ENCODE data around the gene MYRIP. TPM values are rescaled to one million over a fixed set of nuclear protein-coding genes. Genes with fewer than 3 reads are reported as not detected.

MYRIP gene
- total RNA-seq, 1 experiment from 2014 or later, result 1.6 TPM

DNA sequence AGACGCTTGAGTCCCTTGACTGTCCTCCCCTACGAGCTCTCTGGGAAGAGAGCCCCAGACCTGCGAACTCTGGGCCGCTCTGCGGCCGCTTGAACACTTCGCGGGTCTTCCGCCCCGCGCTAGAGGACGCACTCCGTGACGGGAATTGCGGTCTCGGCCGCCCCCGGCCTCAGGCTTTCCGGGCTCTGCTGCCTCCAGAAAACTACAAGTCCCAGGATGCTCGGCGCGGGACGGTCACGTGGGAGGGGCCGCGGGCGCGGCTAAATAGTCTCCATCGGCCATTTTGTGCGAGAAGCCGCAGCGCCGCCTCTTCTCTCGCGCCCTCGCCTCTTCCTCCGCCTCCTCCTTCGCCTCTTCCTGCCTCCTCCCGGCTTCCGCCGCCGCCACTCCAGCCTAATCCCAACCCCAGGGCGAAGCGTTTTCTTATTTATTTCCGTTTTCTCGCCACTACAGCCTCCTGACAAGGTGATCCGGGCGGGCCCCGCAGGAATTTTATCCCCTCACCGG, 500.1 kb downstream of the MYRIP start, which contains the start of gene EIF1B (continued):
- TF ChIP-seq, protein P1, sequence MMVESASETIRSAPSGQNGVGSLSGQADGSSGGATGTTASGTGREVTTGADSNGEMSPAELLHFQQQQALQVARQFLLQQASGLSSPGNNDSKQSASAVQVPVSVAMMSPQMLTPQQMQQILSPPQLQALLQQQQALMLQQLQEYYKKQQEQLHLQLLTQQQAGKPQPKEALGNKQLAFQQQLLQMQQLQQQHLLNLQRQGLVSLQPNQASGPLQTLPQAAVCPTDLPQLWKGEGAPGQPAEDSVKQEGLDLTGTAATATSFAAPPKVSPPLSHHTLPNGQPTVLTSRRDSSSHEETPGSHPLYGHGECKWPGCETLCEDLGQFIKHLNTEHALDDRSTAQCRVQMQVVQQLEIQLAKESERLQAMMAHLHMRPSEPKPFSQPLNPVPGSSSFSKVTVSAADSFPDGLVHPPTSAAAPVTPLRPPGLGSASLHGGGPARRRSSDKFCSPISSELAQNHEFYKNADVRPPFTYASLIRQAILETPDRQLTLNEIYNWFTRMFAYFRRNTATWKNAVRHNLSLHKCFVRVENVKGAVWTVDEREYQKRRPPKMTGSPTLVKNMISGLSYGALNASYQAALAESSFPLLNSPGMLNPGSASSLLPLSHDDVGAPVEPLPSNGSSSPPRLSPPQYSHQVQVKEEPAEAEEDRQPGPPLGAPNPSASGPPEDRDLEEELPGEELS (CRISPR knock-in tag; IDR thresholded peaks at IDR 0.05), result no peak; the same call in 1 of the 2 replicates
- no peak for TF ChIP-seq JAZF1 (CRISPR knock-in tag; IDR thresholded peaks at IDR 0.05)
